ENCODE results near the gene ATP8B4.

- peak; percentile 11 for TF ChIP-seq CTCF (IDR thresholded peaks at IDR 0.05; ENCODE audit: borderline replicate concordance, extremely low read depth, low read length, poor library complexity, severe bottlenecking)
- TF ChIP-seq EZH2 (IDR thresholded peaks at IDR 0.05; ENCODE audit: borderline replicate concordance, low read depth, low read length, severe bottlenecking), result no peak
These were observed 216.9 kb downstream of the ATP8B4 start for GRCh38 chr15:49901996-49902684.

All from DND-41 (cell line).